Activated naive CD8-positive, alpha-beta T cell treated with anti-CD3 and anti-CD28 coated beads for 36 hours (primary cell): ENCODE measurements around the gene PCYT2. TPM values are rescaled to one million over a fixed set of nuclear protein-coding genes. Genes with fewer than 3 reads are reported as not detected.

Experiments
- DNase-seq: peaks from one replicate; pipeline ENCODE4 v3.0.0; 2021
- H3K27ac Mint-ChIP-seq: one replicate; pipeline ENCODE4 v1.8.0; 2022; ENCODE audit warnings: mild to moderate bottlenecking, moderate library complexity, mixed read lengths
- H3K27me3 Mint-ChIP-seq: one replicate; pipeline ENCODE4 v1.8.0; 2022; ENCODE audit warnings: mild to moderate bottlenecking, mixed read lengths
- H3K36me3 Mint-ChIP-seq: one replicate; pipeline ENCODE4 v1.8.0; 2021; ENCODE audit warnings: mild to moderate bottlenecking, mixed read lengths
- H3K4me1 Mint-ChIP-seq: one replicate; pipeline ENCODE4 v1.8.0; 2021; ENCODE audit warnings: mixed read lengths
- H3K4me3 Mint-ChIP-seq: one replicate; pipeline ENCODE4 v1.8.0; 2022; ENCODE audit warnings: mild to moderate bottlenecking, moderate library complexity, mixed read lengths
- H3K9me3 Mint-ChIP-seq: one replicate; pipeline ENCODE4 v1.8.0; 2022; ENCODE audit warnings: mixed read lengths
- total RNA-seq, 2 experiments: library from RNA; stranded (reverse); gene quantifications; one replicate each; pipeline ENCODE4 v1.2.3, GENCODE V29; 2021

PCYT2 gene
- total RNA-seq, 2 experiments from 2014 or later: 20.8 to 21.4 TPM

GRCh38 chr17:81859906-81860755, 51.1 kb downstream of the PCYT2 start, which contains the start of gene P4HB:
Gene P4HB (minus strand): TSS chr17:81860535. CDS start chr17:81860471, 64 bp downstream.
- no peak for DNase-seq
- H3K4me1 Mint-ChIP-seq: peaks cover 41% of the 10 kb centered on the region
- peaks cover 51% of the 10 kb centered on the region for H3K36me3 Mint-ChIP-seq

GRCh38 chr17:81858967-81859905, 52.0 kb downstream of the PCYT2 start:
- Mint-ChIP-seq H3K36me3 (peaks cover 52% of the 10 kb centered on the region), H3K27me3 (no peaks in the 10 kb centered on the region), H3K4me3 (peak overlapping the region; percentile 97), H3K4me1 (peaks cover 36% of the 10 kb centered on the region), H3K27ac (peak overlapping the region; percentile 83), H3K9me3 (no peaks in the 10 kb centered on the region)
- DNase-seq: no peak

More at GRCh38 chr17:81859906-81860755, 51.1 kb downstream of the PCYT2 start, which contains the start of gene P4HB:
- H3K9me3 Mint-ChIP-seq: no peaks in the 10 kb centered on the region
- peak within 1 kb of the TSS; percentile 97 for H3K4me3 Mint-ChIP-seq
- no peaks in the 10 kb centered on the region for H3K27me3 Mint-ChIP-seq
- peak within 1 kb of the TSS; percentile 97 for H3K27ac Mint-ChIP-seq

GRCh38 chr17:81858170-81858966, 52.8 kb downstream of the PCYT2 start:
- no peak for DNase-seq
- Mint-ChIP-seq H3K4me1 (peaks cover 28% of the 10 kb centered on the region), H3K27me3 (no peaks in the 10 kb centered on the region), H3K27ac (peak overlapping the region; percentile 83), H3K36me3 (peaks cover 53% of the 10 kb centered on the region), H3K9me3 (no peaks in the 10 kb centered on the region), H3K4me3 (peak overlapping the region; percentile 97)

GRCh38 chr17:81854974-81855774, 56.0 kb downstream of the PCYT2 start:
- H3K4me1 Mint-ChIP-seq: peaks cover 19% of the 10 kb centered on the region
- no peaks in the 10 kb centered on the region for H3K9me3 Mint-ChIP-seq
- DNase-seq: no peak
- peaks cover 46% of the 10 kb centered on the region for H3K36me3 Mint-ChIP-seq
- no peak overlapping the region for H3K4me3 Mint-ChIP-seq
- H3K27ac Mint-ChIP-seq: no peak overlapping the region
- H3K27me3 Mint-ChIP-seq: no peaks in the 10 kb centered on the region

GRCh38 chr17:81852237-81852636, 59.0 kb downstream of the PCYT2 start:
- H3K36me3 Mint-ChIP-seq: peaks cover 25% of the 10 kb centered on the region
- H3K27ac Mint-ChIP-seq: no peak overlapping the region
- no peaks in the 10 kb centered on the region for H3K27me3 Mint-ChIP-seq
- no peaks in the 10 kb centered on the region for H3K9me3 Mint-ChIP-seq
- H3K4me1 Mint-ChIP-seq: peaks cover 5% of the 10 kb centered on the region
- no peak overlapping the region for H3K4me3 Mint-ChIP-seq
- no peak for DNase-seq

GRCh38 chr17:81851423-81851822, 59.8 kb downstream of the PCYT2 start:
- peaks cover 22% of the 10 kb centered on the region for H3K36me3 Mint-ChIP-seq

More at GRCh38 chr17:81851423-81851822, 59.8 kb downstream of the PCYT2 start:
- Mint-ChIP-seq H3K4me1 (peaks cover 5% of the 10 kb centered on the region), H3K9me3 (no peaks in the 10 kb centered on the region), H3K4me3 (no peak overlapping the region), H3K27me3 (no peaks in the 10 kb centered on the region), H3K27ac (no peak overlapping the region)
- DNase-seq: no peak

Other genes with a start within 250 kb of the PCYT2 start
- 10 to 100 TPM; 53.0 to 56.1 TPM for gene OXLD1, start 244.8 kb downstream of the PCYT2 start, total RNA-seq
- gene CCDC137, start 244.7 kb downstream of the PCYT2 start, total RNA-seq: 10 to 100 TPM; 54.8 to 63.3 TPM
- 10 to 100 TPM; 17.9 to 19.2 TPM for gene ARL16, start 227.6 kb downstream of the PCYT2 start, total RNA-seq
- gene HGS, start 227.4 kb downstream of the PCYT2 start, total RNA-seq: 100 to 1,000 TPM in 1 of 2 experiments, 10 to 100 TPM in 1; 99.3 to 107 TPM
- 100 to 1,000 TPM; 211 to 227 TPM for gene MRPL12, start 208.0 kb downstream of the PCYT2 start, total RNA-seq
- 10 to 100 TPM; 41.0 to 43.4 TPM for gene SLC25A10, start 199.1 kb downstream of the PCYT2 start, total RNA-seq
- gene GCGR, start 107.2 kb downstream of the PCYT2 start, total RNA-seq: not detected
- gene MCRIP1, start 78.1 kb downstream of the PCYT2 start, total RNA-seq: 10 to 100 TPM; 45.4 to 48.4 TPM
- gene PPP1R27, start 76.3 kb downstream of the PCYT2 start, total RNA-seq: not detected
- gene P4HB, start 50.9 kb downstream of the PCYT2 start, total RNA-seq: 100 to 1,000 TPM; 395 to 405 TPM
- 100 to 1,000 TPM; 556 to 594 TPM for gene ARHGDIA, start 40.1 kb downstream of the PCYT2 start, total RNA-seq
- 100 to 1,000 TPM; 306 to 311 TPM for gene ALYREF, start 19.8 kb downstream of the PCYT2 start, total RNA-seq
- gene ANAPC11, start 19.7 kb downstream of the PCYT2 start, total RNA-seq: 100 to 1,000 TPM; 119 to 126 TPM
- gene NPB, start 9.2 kb downstream of the PCYT2 start, total RNA-seq: under 1 TPM in 1 of 2 experiments, not detected in 1; 0.47 TPM
- gene SIRT7, start 6.8 kb upstream of the PCYT2 start, total RNA-seq: 10 to 100 TPM; 27.3 to 30.1 TPM
- 10 to 100 TPM; 18.4 to 19.2 TPM for gene MAFG, start 16.3 kb upstream of the PCYT2 start, total RNA-seq
- 100 to 1,000 TPM; 158 to 169 TPM for gene PYCR1, start 25.9 kb upstream of the PCYT2 start, total RNA-seq
- gene MYADML2, start 35.8 kb upstream of the PCYT2 start, total RNA-seq: not detected
- under 1 TPM; 0.19 to 0.36 TPM for gene NOTUM, start 49.8 kb upstream of the PCYT2 start, total RNA-seq
- gene ASPSCR1, start 66.2 kb upstream of the PCYT2 start, total RNA-seq: 10 to 100 TPM; 21.7 to 22.5 TPM
- gene CENPX, start 111.5 kb upstream of the PCYT2 start, total RNA-seq: 100 to 1,000 TPM; 119 to 131 TPM
- 10 to 100 TPM; 16.5 to 17.3 TPM for gene LRRC45, start 111.9 kb upstream of the PCYT2 start, total RNA-seq
- gene RAC3, start 120.3 kb upstream of the PCYT2 start, total RNA-seq: 1 to 10 TPM; 4.7 to 5.1 TPM
- gene DCXR, start 126.3 kb upstream of the PCYT2 start, total RNA-seq: 100 to 1,000 TPM in 1 of 2 experiments, 10 to 100 TPM in 1; 93.3 to 104 TPM
- gene RFNG, start 140.4 kb upstream of the PCYT2 start, total RNA-seq: 10 to 100 TPM; 13.9 to 14.5 TPM
- 100 to 1,000 TPM in 1 of 2 experiments, 10 to 100 TPM in 1; 94.2 to 103 TPM for gene GPS1, start 140.5 kb upstream of the PCYT2 start, total RNA-seq
- gene DUS1L, start 154.4 kb upstream of the PCYT2 start, total RNA-seq: 100 to 1,000 TPM; 175 to 190 TPM
- 100 to 1,000 TPM; 282 to 287 TPM for gene FASN, start 186.8 kb upstream of the PCYT2 start, total RNA-seq